Measurements from ENCODE around the gene TTC39B.

TTC39B gene

DNA sequence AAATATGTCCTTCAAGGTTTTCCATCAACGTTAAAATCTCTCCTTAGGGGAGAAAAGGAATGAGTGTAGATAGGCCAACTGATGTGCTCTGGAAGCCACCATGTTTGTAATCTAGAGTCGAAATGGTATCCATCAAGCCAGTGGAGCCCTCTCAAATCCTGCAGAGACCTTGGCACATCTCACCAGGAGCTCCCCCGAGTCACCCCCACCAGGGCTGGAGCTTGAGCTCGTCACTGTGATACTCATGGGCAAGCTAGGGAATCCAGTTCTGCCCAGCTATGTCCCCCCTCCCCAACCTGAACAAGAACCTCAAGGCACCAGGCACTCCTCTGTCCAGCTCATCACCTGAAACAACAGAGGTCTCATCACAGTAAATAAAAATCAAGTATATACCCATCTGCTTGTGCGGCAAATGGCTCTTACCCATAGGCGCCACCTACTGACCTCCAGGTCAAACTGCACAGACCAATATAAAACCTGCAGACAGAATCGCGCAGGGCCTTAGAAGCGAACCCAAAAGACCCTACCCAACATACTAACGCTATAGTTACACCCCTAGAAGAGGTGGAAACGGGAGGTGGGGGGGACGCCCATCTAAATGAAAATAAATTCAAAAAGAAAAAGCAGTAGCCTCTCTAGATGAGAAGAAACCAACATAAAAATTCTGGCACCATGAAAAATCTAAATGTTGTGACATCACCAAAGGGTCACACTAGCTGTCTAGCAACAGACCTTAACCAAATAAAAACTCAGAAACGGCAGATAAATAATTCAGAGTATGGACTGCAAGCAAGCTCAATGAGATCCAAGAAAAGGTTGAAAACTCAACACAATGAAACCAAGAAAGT is 75.0 kb downstream of the TTC39B start:
- in situ Hi-C loops (cut with HindIII; ENCODE audit: low sequenced_read_pairs), result no loop called here

DNA sequence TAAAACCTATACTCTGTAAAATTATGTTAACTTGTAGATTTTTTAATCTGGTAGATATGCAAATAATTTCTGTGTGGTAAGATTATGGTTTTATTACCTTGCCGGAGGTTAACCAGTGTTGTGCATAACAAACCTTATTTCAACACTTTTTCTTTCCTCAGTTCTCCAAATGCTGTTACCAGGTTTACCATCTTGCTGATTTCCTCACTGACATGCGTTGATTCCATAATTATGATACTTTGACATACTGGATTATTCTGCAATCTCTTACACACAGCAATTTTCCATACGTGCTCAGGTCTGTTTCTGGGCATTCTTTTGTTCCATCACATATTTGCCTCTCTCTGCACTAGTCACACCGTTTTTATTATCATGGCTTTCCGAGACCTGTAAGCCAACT is 77.6 kb downstream of the TTC39B start:
- in situ Hi-C loops (cut with HindIII; ENCODE audit: low sequenced_read_pairs), result no loop called here

DNA sequence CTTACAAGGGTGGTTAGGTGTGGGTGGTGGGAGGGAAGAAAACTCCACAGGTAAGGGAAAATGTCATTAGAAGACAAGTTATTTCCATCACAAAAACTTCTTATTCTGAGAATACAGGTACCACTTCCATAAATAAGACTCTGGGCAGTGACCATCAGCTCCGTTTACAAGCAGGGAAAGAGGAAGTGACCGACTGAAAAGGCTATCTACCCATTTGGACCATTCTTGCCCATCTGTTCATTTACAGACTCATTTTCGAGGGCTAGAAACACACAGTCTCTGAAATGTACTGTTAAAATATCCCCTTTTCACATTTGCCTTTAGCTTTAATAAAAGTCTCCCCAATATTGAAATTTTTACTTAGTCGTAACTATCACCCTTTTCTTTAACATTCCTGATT is 79.5 kb downstream of the TTC39B start:
- in situ Hi-C loops (cut with HindIII; ENCODE audit: low sequenced_read_pairs), result no loop called here

DNA sequence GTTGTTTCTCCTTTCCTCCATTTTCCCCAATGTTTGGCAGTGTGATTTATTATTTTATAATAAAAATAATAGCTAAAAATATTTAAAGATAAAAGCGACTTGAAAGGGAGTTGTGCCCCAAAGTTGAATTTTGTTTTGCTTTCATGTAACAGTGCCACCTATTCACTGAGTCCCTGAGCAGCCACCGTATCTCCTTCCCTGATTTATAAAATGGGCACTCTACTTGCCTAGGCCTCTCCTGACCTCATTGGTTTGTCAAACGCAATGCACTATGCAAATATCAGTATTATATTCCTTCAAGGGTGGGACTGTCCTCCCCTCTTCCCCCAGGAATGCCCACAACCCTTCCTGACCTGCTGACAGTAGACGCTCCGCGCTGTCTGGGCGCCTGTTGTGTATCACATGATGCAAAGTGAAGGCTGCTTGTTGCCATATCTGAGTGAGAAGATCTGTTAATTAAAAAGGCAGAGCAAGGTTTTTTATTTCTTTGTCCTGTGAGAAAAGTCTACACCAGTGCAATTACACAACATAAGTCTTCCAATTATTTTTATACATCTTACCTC is 81.4 kb downstream of the TTC39B start:
- in situ Hi-C loops (cut with HindIII; ENCODE audit: low sequenced_read_pairs), result no loop called here

DNA sequence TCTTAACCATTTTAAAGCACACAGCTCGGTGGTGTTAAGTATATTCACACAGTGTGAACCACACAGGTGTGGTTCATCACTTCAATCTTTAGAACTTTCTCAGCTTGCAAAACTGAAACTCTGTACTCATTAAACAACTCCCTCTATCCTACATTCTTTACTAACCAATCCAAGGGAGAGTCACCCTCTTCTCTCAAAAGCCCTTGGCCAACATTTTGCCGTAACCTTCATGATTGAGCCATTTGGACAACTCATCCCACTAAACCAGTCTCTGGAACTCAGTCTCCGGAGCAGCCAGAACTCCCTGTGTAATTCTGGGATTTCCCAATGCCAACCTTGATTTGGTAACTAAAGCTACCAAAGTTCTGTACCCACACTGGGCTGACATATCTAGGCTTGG is 84.7 kb downstream of the TTC39B start:
- in situ Hi-C loops (cut with HindIII; ENCODE audit: low sequenced_read_pairs), result no loop called here

DNA sequence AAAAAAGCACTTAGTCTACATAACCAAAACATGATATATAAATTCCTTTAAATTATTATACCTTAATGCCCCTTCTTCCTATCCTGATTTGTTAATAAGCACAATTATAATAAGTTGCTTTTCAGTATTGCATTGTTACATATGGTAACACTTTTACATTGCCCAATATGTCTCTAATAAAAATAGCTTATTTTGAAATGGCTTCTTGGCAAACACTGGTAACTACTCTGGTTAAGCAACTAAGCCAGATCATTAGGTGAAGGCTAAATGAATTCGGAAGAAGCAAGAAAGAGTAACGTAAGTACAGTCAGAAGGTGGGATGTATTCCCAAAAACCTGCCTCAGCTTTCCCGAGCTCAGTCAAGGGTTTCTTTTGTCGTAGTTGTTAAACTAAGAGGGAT is 85.3 kb downstream of the TTC39B start:
- in situ Hi-C loops (cut with HindIII; ENCODE audit: low sequenced_read_pairs), result no loop called here

DNA sequence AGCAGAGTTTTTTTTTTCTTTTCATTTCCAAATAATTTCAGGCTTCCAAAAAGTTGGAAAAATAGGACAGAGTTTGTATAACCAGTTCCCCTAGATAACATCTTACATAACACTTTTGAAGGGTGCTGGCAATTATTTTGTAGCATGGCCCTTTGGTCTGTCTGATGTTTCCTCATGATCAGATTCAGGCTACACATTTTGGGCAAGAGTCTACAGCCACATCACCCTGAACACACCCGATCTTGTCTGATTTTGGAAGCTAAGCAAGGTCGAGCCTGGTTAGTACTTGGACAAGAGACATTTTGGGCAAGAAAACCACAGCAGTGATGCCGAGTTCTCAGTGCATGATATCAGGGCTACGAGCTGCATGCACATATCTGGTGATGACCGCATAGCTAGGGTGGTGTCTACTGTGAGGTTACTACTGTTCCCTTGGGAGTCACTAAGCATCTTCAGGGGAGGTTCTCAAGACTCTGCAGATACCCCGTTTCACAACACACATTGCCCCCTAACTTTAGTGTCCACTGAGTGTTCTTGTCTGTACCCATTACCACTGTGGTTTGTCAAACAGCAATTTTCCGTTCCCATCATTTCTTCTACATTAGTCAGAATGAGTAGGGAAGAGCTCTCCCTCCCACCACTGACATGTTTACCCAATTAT is 86.2 kb downstream of the TTC39B start:
- in situ Hi-C loops (cut with HindIII; ENCODE audit: low sequenced_read_pairs), result no loop called here

DNA sequence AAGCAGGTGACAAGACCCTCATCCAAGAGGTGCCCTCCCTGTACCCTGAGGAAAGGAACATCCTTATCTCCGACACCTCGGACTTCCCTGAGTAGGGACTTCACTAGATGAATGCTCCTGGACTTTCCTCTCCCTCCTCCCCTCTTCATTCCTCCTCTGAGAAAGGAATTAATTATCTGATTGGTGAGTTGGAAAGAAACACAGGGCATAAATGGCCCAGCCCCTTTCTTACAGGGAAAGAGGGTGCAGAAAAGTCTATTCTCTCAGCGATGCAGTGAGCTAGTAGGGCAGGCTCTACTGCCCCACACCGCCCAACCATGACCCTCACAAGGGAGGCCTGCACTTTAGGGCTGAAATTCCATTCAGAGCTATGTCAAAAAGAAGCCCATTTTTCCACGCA is 87.5 kb downstream of the TTC39B start:
- in situ Hi-C loops (cut with HindIII; ENCODE audit: low sequenced_read_pairs), result no loop called here

DNA sequence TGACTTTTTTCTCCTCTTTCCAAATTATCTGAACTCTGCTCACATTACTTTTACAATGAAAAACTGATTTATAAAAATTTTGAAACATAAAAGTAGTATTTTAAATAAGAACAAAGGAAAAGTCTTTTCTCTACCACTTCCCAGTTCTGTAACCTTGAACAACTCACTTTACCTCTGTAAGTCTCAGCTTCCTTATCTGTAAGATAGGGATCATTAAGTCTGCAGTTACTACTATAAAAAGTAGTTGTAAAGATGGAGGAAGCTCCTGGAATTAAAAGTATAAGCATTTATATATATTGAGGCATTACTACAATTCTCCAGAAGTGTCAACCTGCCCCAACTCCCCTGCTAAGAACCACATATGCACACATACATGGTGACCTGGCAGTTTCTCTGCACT is 88.0 kb downstream of the TTC39B start:
- in situ Hi-C loops (cut with HindIII; ENCODE audit: low sequenced_read_pairs), result no loop called here

DNA sequence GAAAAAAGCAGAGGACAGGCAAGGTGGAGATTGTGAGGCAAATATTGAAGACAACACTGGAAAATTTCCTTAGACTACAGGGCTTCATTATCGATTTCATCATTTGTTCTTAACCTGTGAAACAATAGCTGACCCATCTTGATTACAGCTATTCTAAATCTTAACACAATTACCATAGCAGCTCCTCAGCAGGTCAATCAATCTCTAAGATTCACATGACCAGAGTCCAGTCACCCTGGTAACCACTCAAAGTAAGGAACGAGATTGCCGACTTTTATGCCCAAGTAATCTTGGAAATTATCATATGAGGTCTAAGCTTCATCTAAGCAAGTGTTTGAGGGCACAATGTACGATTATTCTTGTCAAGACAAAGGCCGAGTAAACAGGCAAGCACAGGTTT is 93.8 kb downstream of the TTC39B start:
- in situ Hi-C loops (cut with HindIII; ENCODE audit: low sequenced_read_pairs), result no loop called here

DNA sequence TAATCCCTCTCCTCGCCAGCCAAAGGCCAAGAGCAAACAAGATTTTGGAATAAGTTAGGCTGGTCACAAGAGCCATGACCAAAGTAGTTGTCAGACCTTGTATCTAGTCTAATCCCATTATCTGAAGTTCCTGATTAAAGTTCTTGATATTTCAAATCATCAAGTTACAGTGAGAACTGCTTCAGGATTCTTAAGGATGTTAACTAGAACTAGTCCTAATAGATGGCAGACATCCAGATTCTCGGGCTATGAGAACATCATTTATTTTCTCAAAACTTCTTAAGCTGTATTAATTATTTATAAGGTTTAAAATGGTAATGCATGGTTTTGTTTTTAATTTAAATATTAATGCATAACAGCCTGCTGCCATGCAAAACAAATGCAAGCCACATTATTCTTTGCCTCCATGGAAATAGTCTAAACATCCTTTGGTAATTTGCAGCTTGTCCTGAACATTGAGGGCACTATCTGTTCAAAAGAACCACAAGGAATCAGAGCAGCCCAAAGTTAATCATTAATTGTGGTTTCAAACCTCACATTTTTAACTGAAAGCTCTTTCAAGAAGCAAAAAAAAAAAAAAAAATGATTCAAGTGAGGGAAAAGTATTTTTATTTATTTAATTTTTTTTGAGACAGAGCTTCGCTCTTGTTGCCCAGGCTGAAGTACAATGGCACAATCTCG is 95.1 kb downstream of the TTC39B start:
- in situ Hi-C loops (cut with HindIII; ENCODE audit: low sequenced_read_pairs), result no loop called here

DNA sequence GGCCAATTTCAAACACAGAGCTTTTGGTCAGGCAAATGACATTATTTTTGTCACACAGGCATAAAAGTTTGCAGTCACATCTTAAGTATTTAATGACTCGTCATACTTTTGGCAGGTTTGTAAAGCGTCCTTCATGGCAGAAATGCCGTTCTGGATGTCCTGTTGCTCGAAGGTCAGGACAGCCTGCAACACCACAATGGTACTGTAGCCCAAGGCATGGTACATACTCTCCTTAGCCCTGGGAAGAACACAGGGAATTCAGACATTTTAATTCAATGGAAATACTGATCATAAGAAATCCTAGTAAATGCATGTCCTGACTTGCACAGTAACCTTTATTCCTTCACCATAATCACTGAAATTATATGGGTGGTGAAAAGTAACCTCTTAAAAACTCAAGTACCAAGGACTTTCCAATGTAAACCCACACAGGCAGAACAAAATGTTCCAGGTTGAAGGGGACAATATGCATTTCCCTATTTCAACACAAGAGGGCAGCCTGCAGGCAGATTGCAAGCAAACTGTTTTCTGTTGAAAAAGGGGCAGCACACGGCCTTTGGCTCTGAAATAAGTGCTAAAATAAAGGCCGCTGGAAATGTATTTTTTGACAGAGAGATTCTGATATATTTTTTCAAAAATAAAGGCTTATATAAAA is 95.7 kb downstream of the TTC39B start:
- in situ Hi-C loops (cut with HindIII; ENCODE audit: low sequenced_read_pairs), result no loop called here

DNA sequence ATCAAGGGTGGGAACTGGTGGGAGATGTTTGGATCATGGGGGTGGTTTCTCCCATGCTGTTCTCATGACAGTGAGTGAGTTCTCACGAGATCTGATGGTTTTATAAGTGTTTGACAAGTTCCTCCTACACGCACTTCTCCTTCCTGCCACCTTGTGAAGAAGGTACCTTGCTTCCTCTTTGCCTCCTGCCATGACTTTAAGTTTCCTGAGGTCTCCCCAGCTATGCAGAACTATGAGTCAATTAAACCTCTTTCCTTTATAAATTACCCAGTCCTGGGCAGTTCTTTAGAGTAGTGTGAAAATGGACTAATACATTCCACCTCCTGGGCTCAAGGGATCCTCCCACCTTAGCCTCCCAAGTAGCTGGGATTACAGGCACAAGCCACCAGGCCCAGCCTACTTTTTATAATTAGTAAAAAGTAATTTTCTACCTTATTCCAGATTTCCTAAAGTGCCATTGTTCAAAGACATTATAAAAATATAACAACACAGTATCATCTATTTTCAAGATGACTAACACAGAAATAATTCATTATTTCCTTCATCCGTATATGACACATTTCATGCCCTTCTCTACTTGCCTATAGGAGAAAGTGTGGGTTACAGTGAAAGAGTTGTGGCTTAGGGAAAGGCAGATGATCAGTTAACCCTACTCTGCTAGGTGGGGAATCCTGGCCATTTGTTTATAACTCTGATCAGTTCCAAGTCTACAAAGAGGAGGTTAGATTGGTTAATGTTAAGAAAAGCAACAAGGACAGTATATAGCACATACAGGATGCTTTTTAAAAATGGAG is 99.9 kb downstream of the TTC39B start:
- in situ Hi-C loops (cut with HindIII; ENCODE audit: low sequenced_read_pairs), result no loop called here

DNA sequence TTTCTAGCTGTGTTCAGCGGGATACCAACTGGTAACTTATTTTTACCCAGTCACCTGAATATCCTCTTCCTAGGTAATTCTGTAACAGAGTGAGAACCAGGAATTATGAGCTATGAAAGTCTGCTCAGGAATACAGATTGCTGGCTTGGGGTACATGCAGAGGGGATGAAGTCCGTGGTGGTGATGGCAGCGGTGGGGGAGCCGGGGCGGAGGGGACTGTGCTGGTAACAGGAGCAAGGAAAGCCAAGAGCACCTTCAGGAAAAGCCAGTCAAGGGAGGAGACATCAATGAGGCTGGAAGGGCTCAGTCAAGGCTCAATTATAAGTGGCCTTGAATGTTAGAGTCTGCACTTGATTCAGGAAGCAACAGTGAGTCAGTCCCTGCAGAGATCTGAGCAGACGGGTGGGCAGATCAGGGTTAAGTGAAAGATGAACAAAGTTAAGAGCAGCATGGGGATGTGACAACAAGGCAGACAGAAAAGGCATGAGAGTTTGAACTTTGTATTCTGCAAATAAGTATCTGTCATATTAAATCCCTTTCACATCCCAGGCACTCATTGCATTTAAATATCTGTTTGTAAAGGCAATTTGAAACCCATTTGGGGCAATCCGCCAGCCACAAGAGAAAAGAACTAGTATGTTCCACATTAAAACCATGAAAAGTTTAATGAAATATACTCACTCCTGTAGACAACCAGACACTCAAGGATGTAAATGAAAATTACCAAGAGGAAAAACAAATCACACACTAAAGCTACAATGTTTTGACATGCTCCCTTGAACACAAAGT is 101.2 kb downstream of the TTC39B start:
- in situ Hi-C loops (cut with HindIII; ENCODE audit: low sequenced_read_pairs), result no loop called here

DNA sequence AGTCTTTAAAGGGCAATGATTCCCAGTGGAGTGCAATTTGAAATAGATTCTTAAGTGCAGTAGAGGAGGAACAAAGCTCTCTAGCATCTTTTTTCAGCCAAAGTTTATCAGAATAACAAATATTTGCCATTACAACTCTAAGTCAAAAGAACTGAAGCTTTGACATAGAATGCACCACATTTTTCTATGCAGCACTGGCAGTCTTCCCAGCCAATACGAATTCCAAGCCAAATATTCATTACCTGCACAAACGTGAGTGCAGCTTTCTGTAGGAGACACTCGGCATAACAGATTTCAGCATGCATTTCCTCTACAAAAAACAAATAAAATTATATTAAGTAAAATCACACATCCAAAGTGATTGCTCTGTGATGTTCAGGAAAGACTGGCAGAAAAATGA is 103.4 kb downstream of the TTC39B start:
- in situ Hi-C loops (cut with HindIII; ENCODE audit: low sequenced_read_pairs), result no loop called here

DNA sequence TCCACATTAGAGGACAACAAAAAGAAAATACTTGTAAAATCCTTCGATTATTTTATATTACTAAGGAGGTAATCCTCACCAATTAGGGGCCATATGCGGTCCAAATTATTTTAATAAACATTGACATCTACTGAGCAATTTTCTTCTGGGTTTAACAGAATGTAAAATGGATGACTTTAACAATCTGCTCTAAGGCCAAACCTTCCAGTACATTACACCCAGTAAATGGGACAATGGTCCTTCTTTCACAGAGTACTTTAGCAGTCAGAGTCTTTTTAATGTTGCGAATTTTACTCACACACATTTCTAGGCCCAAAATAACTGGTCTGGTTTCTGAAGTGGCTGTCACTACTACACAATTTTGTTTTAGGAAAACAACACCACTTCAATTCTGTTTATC is 106.9 kb downstream of the TTC39B start:
- in situ Hi-C loops (cut with HindIII; ENCODE audit: low sequenced_read_pairs), result no loop called here

DNA sequence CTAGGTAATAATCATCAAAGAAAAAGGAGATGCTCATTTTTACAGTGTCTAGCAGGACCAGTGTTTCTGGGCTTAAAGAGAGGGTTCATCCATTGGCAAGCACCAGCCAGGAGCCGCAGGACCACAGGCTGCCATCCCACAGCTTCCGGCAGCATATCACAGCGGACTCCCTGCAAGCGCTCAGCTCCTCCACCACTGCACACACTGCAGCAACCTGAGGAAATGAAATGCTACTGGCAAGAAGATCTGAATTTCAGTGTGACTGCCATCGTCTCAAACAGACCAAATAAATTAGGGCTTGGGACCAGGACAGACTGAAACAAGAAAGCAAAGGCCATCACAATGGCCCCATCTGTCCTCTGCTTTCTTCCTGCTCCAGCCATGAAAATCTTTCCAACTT is 114.2 kb downstream of the TTC39B start:
- in situ Hi-C loops (cut with HindIII; ENCODE audit: low sequenced_read_pairs), result no loop called here

DNA sequence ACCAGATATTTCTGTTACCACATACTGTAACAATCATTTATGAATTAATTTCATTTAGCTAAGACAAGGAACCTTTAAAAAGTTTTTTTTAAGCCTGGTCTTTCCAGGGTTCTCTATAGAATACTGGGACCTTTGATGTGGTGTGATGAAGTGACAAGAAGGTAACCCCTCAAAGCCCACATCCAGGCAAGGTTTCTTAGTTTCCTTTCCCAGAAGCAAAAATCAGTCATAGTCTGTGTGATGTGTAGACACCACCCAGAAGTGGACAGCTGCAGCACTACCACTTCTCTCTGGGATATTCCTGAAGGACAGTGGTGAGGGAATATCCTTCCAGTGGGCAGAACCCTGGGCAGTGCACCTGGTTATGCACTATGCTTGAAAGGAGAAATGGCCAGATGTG is 115.6 kb downstream of the TTC39B start:
- in situ Hi-C loops (cut with HindIII; ENCODE audit: low sequenced_read_pairs), result no loop called here

DNA sequence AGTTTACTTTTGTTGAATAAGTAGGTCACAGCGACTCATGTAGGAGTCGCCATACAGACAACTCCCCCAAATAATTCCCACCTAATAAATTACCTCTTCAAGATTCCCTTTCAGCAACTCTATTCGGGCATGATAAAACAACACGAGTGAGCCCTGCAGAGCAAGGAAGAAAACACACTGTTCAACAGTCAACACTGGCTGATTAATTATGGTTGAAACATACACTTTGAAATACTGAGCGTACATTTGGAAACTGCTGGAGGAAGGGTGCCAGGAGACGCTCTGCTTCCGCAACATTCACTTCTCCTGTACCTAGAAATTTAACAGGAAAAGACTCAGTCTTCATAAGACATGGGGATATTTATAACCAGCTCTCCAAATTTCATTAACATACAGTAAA is 117.5 kb downstream of the TTC39B start:
- in situ Hi-C loops (cut with HindIII; ENCODE audit: low sequenced_read_pairs), result no loop called here

DNA sequence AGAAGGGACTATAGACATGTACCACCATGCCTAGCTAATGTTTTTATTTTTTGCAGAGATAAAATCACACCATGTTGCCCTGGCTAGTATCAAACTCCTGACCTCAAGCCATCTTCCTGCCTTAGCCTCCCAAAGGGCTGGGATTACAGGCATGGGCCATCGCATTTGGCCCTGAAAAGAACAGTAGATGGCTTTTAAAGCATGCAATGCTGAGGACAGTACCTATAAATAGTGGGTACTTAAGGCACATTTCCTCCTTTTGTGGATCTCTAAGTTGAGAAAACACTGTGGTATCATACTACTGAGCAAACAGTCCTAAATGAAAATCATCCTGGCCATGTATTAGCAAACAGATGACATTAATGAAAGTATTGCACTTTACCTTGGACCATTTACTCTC is 119.4 kb downstream of the TTC39B start:
- in situ Hi-C loops (cut with HindIII; ENCODE audit: low sequenced_read_pairs), result no loop called here

All from DLD1 (cell line).